ENCODE measurements around the gene TRMU. TPM values are rescaled to one million over a fixed set of nuclear protein-coding genes. Genes with fewer than 3 reads are reported as not detected.
"Not testable (repeated sequence)": the region's sequence is repeated elsewhere in the genome, so short reads cannot be mapped to it uniquely, and the experiment has no call there.

The TRMU gene
- polyA plus RNA-seq, 1 donor (not counting 4 experiments of a cell fraction or from before 2014, with no cell fraction given): 33.6 TPM

GRCh38 chr22:46395145-46395544 lies 59.6 kb downstream of the TRMU start:
- dilution Hi-C loops (cut with MboI; ENCODE audit: extremely low pct_ligation_motif_present, low sequenced_read_pairs): no loop called here
- no peaks in the 10 kb centered on the region for H3K27me3 ChIP-seq (ENCODE audit: control insufficient read depth, extremely low read depth, insufficient read depth, low read length)
- no peak overlapping the region for H3K4me2 ChIP-seq (ENCODE audit: control insufficient read depth, extremely low read depth, insufficient read depth, low read depth, low read length)
- no peaks in the 10 kb centered on the region for H3K79me2 ChIP-seq (ENCODE audit: control insufficient read depth, insufficient read depth, low read length)
- H3K9me1 ChIP-seq (ENCODE audit: control insufficient read depth, extremely low read depth, insufficient read depth, low read length): no peaks in the 10 kb centered on the region
- H3K27ac ChIP-seq (ENCODE audit: control insufficient read depth, insufficient read depth, low read length): no peak overlapping the region
- TF ChIP-seq EZH2 (IDR thresholded peaks at IDR 0.05; ENCODE audit: low read length) (no peak), CTCF (optimal IDR thresholded peaks at IDR 0.05 in 1 of 3, IDR thresholded peaks at IDR 0.05 in 1 of 3, conservative IDR thresholded peaks at IDR 0.05 in 1 of 3; ENCODE audit: extremely low read depth in 1 of 3, insufficient read depth in 2 of 3, low read length in 3 of 3) (no peak)
- no peak overlapping the region for H3K4me3 ChIP-seq (ENCODE audit: control insufficient read depth in 2 of 3, extremely low read depth in 1 of 3, insufficient read depth in 2 of 3, low read depth in 1 of 3, low read length in 3 of 3)
- DNase-seq (ENCODE audit: low read depth, low spot score) (no peak), FAIRE-seq (no peak)
- H3K9me3 ChIP-seq (ENCODE audit: control insufficient read depth, low read depth, low read length): no peaks in the 10 kb centered on the region
- peaks cover 16% of the 10 kb centered on the region for H3K4me1 ChIP-seq (ENCODE audit: control insufficient read depth, extremely low read depth, insufficient read depth, low read length)
- H4K20me1 ChIP-seq (ENCODE audit: control insufficient read depth, extremely low read depth, insufficient read depth, low read length): no peaks in the 10 kb centered on the region
- no peak overlapping the region for H2AFZ ChIP-seq (ENCODE audit: control insufficient read depth, low read length)
- H3K36me3 ChIP-seq (ENCODE audit: control insufficient read depth in 2 of 2, extremely low read depth in 1 of 2, insufficient read depth in 2 of 2, low read length in 2 of 2): peaks cover 18 to 30% of the 10 kb centered on the region in 2 experiments
- H3K9ac ChIP-seq (ENCODE audit: control insufficient read depth, extremely low read depth, insufficient read depth, low read length): no peak overlapping the region

GRCh38 chr22:46397049-46397448 lies 61.5 kb downstream of the TRMU start:
- DNase-seq (ENCODE audit: low read depth, low spot score); dilution Hi-C loops (cut with MboI; ENCODE audit: extremely low pct_ligation_motif_present, low sequenced_read_pairs); H3K27me3 ChIP-seq (ENCODE audit: control insufficient read depth, extremely low read depth, insufficient read depth, low read length); H4K20me1 ChIP-seq (ENCODE audit: control insufficient read depth, extremely low read depth, insufficient read depth, low read length); H3K4me1 ChIP-seq (ENCODE audit: control insufficient read depth, extremely low read depth, insufficient read depth, low read length); FAIRE-seq; H3K4me2 ChIP-seq (ENCODE audit: control insufficient read depth, extremely low read depth, insufficient read depth, low read depth, low read length); H2AFZ ChIP-seq (ENCODE audit: control insufficient read depth, low read length); H3K9ac ChIP-seq (ENCODE audit: control insufficient read depth, extremely low read depth, insufficient read depth, low read length); H3K9me3 ChIP-seq (ENCODE audit: control insufficient read depth, low read depth, low read length); H3K4me3 ChIP-seq (ENCODE audit: control insufficient read depth in 2 of 3, extremely low read depth in 1 of 3, insufficient read depth in 2 of 3, low read depth in 1 of 3, low read length in 3 of 3); H3K79me2 ChIP-seq (ENCODE audit: control insufficient read depth, insufficient read depth, low read length); H3K27ac ChIP-seq (ENCODE audit: control insufficient read depth, insufficient read depth, low read length); H3K9me1 ChIP-seq (ENCODE audit: control insufficient read depth, extremely low read depth, insufficient read depth, low read length): not testable (repeated sequence)
- peaks cover 18 to 35% of the 10 kb centered on the region in 2 experiments for H3K36me3 ChIP-seq (ENCODE audit: control insufficient read depth in 2 of 2, extremely low read depth in 1 of 2, insufficient read depth in 2 of 2, low read length in 2 of 2)

GRCh38 chr22:46397514-46397913 lies 62.0 kb downstream of the TRMU start:
- no peak for DNase-seq (ENCODE audit: low read depth, low spot score)

More at GRCh38 chr22:46397514-46397913, 62.0 kb downstream of the TRMU start:
- dilution Hi-C loops (cut with MboI; ENCODE audit: extremely low pct_ligation_motif_present, low sequenced_read_pairs): no loop called here
- H3K27me3 ChIP-seq (ENCODE audit: control insufficient read depth, extremely low read depth, insufficient read depth, low read length): no peaks in the 10 kb centered on the region
- H3K79me2 ChIP-seq (ENCODE audit: control insufficient read depth, insufficient read depth, low read length): no peaks in the 10 kb centered on the region
- no peak overlapping the region for H3K4me3 ChIP-seq (ENCODE audit: control insufficient read depth in 2 of 3, extremely low read depth in 1 of 3, insufficient read depth in 2 of 3, low read depth in 1 of 3, low read length in 3 of 3)
- H3K4me1 ChIP-seq (ENCODE audit: control insufficient read depth, extremely low read depth, insufficient read depth, low read length): no peaks in the 10 kb centered on the region
- no peak for FAIRE-seq
- no peak for TF ChIP-seq CTCF (optimal IDR thresholded peaks at IDR 0.05 in 1 of 3, IDR thresholded peaks at IDR 0.05 in 1 of 3, conservative IDR thresholded peaks at IDR 0.05 in 1 of 3; ENCODE audit: extremely low read depth in 1 of 3, insufficient read depth in 2 of 3, low read length in 3 of 3)
- TF ChIP-seq EZH2 (IDR thresholded peaks at IDR 0.05; ENCODE audit: low read length): no peak
- H3K9ac ChIP-seq (ENCODE audit: control insufficient read depth, extremely low read depth, insufficient read depth, low read length): no peak overlapping the region
- no peak overlapping the region for H2AFZ ChIP-seq (ENCODE audit: control insufficient read depth, low read length)
- H3K9me3 ChIP-seq (ENCODE audit: control insufficient read depth, low read depth, low read length): no peaks in the 10 kb centered on the region
- no peaks in the 10 kb centered on the region for H3K9me1 ChIP-seq (ENCODE audit: control insufficient read depth, extremely low read depth, insufficient read depth, low read length)
- H3K4me2 ChIP-seq (ENCODE audit: control insufficient read depth, extremely low read depth, insufficient read depth, low read depth, low read length): no peak overlapping the region
- no peaks in the 10 kb centered on the region for H4K20me1 ChIP-seq (ENCODE audit: control insufficient read depth, extremely low read depth, insufficient read depth, low read length)
- no peak overlapping the region for H3K27ac ChIP-seq (ENCODE audit: control insufficient read depth, insufficient read depth, low read length)
- peaks cover 18 to 35% of the 10 kb centered on the region in 2 experiments for H3K36me3 ChIP-seq (ENCODE audit: control insufficient read depth in 2 of 2, extremely low read depth in 1 of 2, insufficient read depth in 2 of 2, low read length in 2 of 2)

Measured in keratinocyte (primary cell).